CD4-positive, alpha-beta T cell treated with Interferon gamma for 1 hour (primary cell): ENCODE data around the gene OR2T11.
"Not testable (repeated sequence)": the region's sequence is repeated elsewhere in the genome, so short reads cannot be mapped to it uniquely, and the experiment has no call there.

Experiments used
- DNase-seq: peaks from one replicate; pipeline ENCODE4 v3.0.0-alpha.2; 2020

OR2T11 gene

GRCh38 chr1:248634991-248635390, at the start of gene OR2T11:
TSS of gene OR2T11 (minus strand) at chr1:248635091. CDS start at chr1:248627128, 7,963 bp downstream.
- DNase-seq, result not testable (repeated sequence)

- DNase-seq, result no peak
Measured at GRCh38 chr1:248681651-248682050, 46.8 kb upstream of the OR2T11 start.

GRCh38 chr1:248670003-248670402, 35.1 kb upstream of the OR2T11 start:
- no peak for DNase-seq

GRCh38 chr1:248663453-248664328, 28.8 kb upstream of the OR2T11 start:
- DNase-seq, result peak; percentile 4

GRCh38 chr1:248656797-248657196, 21.9 kb upstream of the OR2T11 start:
- DNase-seq, result not testable (repeated sequence)

- DNase-seq, result not testable (repeated sequence)
Measured at GRCh38 chr1:248655354-248655753, 20.5 kb upstream of the OR2T11 start, which contains the start of gene OR2T27. TSS of gene OR2T27 (minus strand) at chr1:248655528. CDS start at chr1:248650884, 4,644 bp downstream.

- not testable (repeated sequence) for DNase-seq
Measured at GRCh38 chr1:248648770-248649536, 14.1 kb upstream of the OR2T11 start.

- not testable (repeated sequence) for DNase-seq
Measured at GRCh38 chr1:248645178-248645577, 10.3 kb upstream of the OR2T11 start, which contains the start of gene OR2T35. TSS of gene OR2T35 (minus strand) at chr1:248645278. CDS start at chr1:248639258, 6,020 bp downstream.

- DNase-seq, result not testable (repeated sequence)
Measured at GRCh38 chr1:248642971-248643651, 8.2 kb upstream of the OR2T11 start.

GRCh38 chr1:248641583-248641982, 6.7 kb upstream of the OR2T11 start:
- not testable (repeated sequence) for DNase-seq

GRCh38 chr1:248640906-248641305, 6.0 kb upstream of the OR2T11 start:
- not testable (repeated sequence) for DNase-seq

GRCh38 chr1:248639652-248640051, 4.8 kb upstream of the OR2T11 start:
- DNase-seq, result not testable (repeated sequence)

- not testable (repeated sequence) for DNase-seq
Measured at GRCh38 chr1:248636612-248637011, 1.7 kb upstream of the OR2T11 start.

GRCh38 chr1:248631354-248632008, 3.4 kb downstream of the OR2T11 start:
- no peak for DNase-seq

- DNase-seq, result no peak
Measured at GRCh38 chr1:248630551-248630950, 4.3 kb downstream of the OR2T11 start.

- DNase-seq, result no peak
Measured at GRCh38 chr1:248627971-248628844, 6.7 kb downstream of the OR2T11 start.

- no peak for DNase-seq
Measured at GRCh38 chr1:248625971-248626370, 8.9 kb downstream of the OR2T11 start.

GRCh38 chr1:248625166-248625565, 9.7 kb downstream of the OR2T11 start:
- no peak for DNase-seq

- DNase-seq, result no peak
Measured at GRCh38 chr1:248622570-248623001, 12.3 kb downstream of the OR2T11 start.

- no peak for DNase-seq
Measured at GRCh38 chr1:248621770-248622169, 13.1 kb downstream of the OR2T11 start.

- peak; percentile 4 for DNase-seq
Measured at GRCh38 chr1:248618878-248619277, 16.0 kb downstream of the OR2T11 start.
